GM12865 (cell line): ENCODE measurements around the gene LIN7A.

Experiments
- DNase-seq: peaks from one replicate; pipeline ENCODE4 v3.0.0; 2010; ENCODE audit warnings: low read depth
- H3K4me3 ChIP-seq: 2 replicates; pipeline ENCODE4 v1.5.1; 2011; ENCODE audit warnings: mild to moderate bottlenecking, low read depth, low read length, control low read depth
- CTCF ChIP-seq: IDR thresholded peaks from 2 replicates; pipeline ENCODE4 v1.5.1; 2011; ENCODE audit warnings: low read length, control low read depth, low read depth, inconsistent platforms; ENCODE audit not compliant: insufficient read depth; ENCODE audit errors: missing control alignments

LIN7A gene

DNA sequence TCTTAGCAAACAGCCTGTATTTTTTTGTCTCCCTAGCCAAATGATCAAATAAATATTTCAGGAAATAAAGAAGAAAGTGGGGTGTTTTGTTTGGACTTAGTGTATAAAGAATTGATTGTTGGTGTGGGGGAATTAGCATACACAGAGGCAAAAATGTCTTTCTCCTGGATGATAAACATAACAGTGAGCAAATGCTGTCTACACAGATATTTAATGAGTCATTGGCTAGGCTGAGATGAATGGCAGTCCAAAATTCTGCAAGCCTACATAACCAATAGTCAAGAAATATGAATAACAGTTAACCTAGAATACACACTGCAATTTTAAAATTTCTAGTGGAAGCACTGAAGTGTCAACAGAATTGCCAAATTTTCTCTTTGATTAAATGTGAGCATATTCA is 185.3 kb downstream of the LIN7A start:
- H3K4me3 ChIP-seq, result no peak overlapping the region
- no peak for DNase-seq
- TF ChIP-seq CTCF, result no peak

DNA sequence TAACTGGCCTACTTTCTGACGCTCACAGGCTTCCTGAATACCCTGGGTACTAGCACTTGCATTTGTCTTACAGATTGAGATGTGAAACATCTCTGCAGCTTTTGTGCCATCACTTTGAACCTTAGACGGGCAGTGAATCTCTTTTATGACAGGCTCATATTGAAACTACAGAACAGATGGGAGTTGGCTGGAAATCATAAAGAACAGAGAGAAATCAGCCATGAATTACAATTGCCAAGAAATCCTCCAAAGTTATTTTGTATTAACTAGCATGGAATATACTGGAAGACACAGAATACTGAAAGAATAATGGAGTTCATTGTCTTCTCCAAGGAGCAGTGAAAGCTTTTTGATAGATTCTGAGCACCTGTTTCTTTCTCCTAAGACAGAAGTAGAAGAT is 188.3 kb downstream of the LIN7A start:
- DNase-seq, result no peak
- no peak for TF ChIP-seq CTCF

DNA sequence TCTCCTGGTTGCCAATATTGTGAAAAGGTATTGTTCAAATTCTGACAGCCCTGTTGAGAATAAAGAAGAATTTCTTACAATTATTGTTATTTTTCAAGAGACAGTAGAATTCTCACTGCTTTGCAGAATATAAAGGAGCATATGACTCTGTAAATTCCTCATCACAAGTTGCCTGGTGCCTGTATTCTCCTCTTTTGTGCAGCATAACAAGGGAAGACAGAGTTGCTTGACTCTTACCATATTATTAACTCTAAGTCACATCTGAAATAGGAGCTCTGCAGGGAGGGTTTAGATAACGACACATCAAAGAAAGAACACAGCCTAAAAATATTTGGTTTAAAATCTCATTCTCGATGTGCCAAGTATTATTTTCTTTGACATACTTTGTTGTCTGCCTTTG is 189.9 kb downstream of the LIN7A start:
- no peak for DNase-seq

More for the DNA sequence above, 188.3 kb downstream of the LIN7A start:
- H3K4me3 ChIP-seq, result no peak overlapping the region

GRCh38 chr12:80745851-80746505 is 191.8 kb downstream of the LIN7A start:
- H3K4me3 ChIP-seq, result no peak overlapping the region
- TF ChIP-seq CTCF, result no peak
- no peak for DNase-seq

More for the DNA sequence above, 189.9 kb downstream of the LIN7A start:
- TF ChIP-seq CTCF, result no peak
- no peak overlapping the region for H3K4me3 ChIP-seq
